C4-2B (cell line): ENCODE measurements around the gene OPN4.

ENCODE experiments used
- CTCF ChIP-seq: fragments of 450-650 bp; conservative IDR thresholded peaks from 2 replicates; pipeline ENCODE4 v1.5.1; 2017; ENCODE audit warnings: mild to moderate bottlenecking
- ZFX ChIP-seq: fragments of 450-650 bp; IDR thresholded peaks from 2 replicates; pipeline ENCODE4 v1.6.1; 2017

GRCh38 chr10:86644794-86645445 lies 9.4 kb upstream of the OPN4 start:
- TF ChIP-seq CTCF (no peak), ZFX (no peak)
